Endothelial cell of umbilical vein (primary cell): ENCODE data around the gene OTULINL. TPM values are rescaled to one million over a fixed set of nuclear protein-coding genes. Genes with fewer than 3 reads are reported as not detected.

Experiments
- BruUV-seq: library from RNA; stranded (reverse); fragments of 400-500 nt; replicated peaks from 2 replicates; lab custom pipeline; 2021; lab: Mats Ljungman, UMichigan
- CTCF ChIA-PET: fragments of 300-600, 350-600 bp; sonication (Branson Sonifier 250); formaldehyde crosslinking; loops from one replicate; lab custom pipeline; 2021; ENCODE audit warnings: antibody characterized with exemption, inconsistent platforms; lab: Charles Lee
- POLR2A ChIA-PET: fragments of 300-600, 350-600 bp; sonication (Branson Sonifier 250); formaldehyde crosslinking; loops from one replicate; lab custom pipeline; 2021; ENCODE audit warnings: antibody characterized with exemption, inconsistent platforms; lab: Charles Lee
- DNase-seq: peaks from one replicate; pipeline ENCODE4 v3.0.0-alpha.2; 2011; ENCODE audit warnings: low read depth, low spot score
- FAIRE-seq: peaks from 2 replicates; lab custom pipeline; 2011; peaks lifted over from hg19 to GRCh38; lab: Jason Lieb, UNC
- H2AFZ ChIP-seq: 2 replicates; pipeline ENCODE4 v1.6.0; 2012; ENCODE audit warnings: low read depth, low read length, control low read depth, inconsistent platforms
- H3K27ac ChIP-seq: 2 replicates; pipeline ENCODE4 v1.5.1; 2011; ENCODE audit warnings: low read depth, mild to moderate bottlenecking, control low read depth, low read length, moderate library complexity; ENCODE audit not compliant: insufficient read depth
- H3K27me3 ChIP-seq, 2 experiments: 2 replicates each; pipeline versions ENCODE4 v1.6.0 to v1.6.1; 2011; ENCODE audit warnings: low read length in 2 of 2, mixed read lengths in 1 of 2; ENCODE audit not compliant: control insufficient read depth in 2 of 2, insufficient read depth in 2 of 2
- H3K36me3 ChIP-seq, 2 experiments: 2 replicates in 1 of 2; 3 replicates in 1 of 2; pipeline ENCODE4 v1.5.1; 2011; ENCODE audit warnings: low read length in 2 of 2, mild to moderate bottlenecking in 1 of 2, moderate library complexity in 1 of 2; ENCODE audit not compliant: control insufficient read depth in 2 of 2, insufficient read depth in 2 of 2; ENCODE audit errors: extremely low read depth in 1 of 2
- H3K4me1 ChIP-seq: 3 replicates; pipeline ENCODE4 v1.5.1; 2011; ENCODE audit warnings: mild to moderate bottlenecking, low read length; ENCODE audit not compliant: control insufficient read depth, insufficient read depth; ENCODE audit errors: extremely low read depth
- H3K4me2 ChIP-seq: 2 replicates; pipeline ENCODE4 v1.6.1; 2011; ENCODE audit warnings: low read length, control low read depth, mixed read lengths; ENCODE audit not compliant: insufficient read depth
- H3K4me3 ChIP-seq, 3 experiments: fragments of 200-600 bp in 1 of 3; sonication (generic), shearing (Covaris generic) in 1 of 3; replicated peaks in 1 of 3; 2 replicates each; pipeline ENCODE4 v1.5.1; 2011 to 2016; ENCODE audit warnings: control low read depth in 3 of 3, low read length in 3 of 3, mild to moderate bottlenecking in 2 of 3, inconsistent platforms in 1 of 3, low read depth in 1 of 3, moderate library complexity in 1 of 3; ENCODE audit not compliant: insufficient read depth in 1 of 3
- H3K79me2 ChIP-seq: 2 replicates; pipeline ENCODE4 v1.6.0; 2012; ENCODE audit warnings: low read length, inconsistent platforms; ENCODE audit not compliant: control insufficient read depth, insufficient read depth
- H3K9ac ChIP-seq: replicated peaks from 2 replicates; pipeline ENCODE3; 2011; ENCODE audit warnings: low read length, control low read depth; ENCODE audit not compliant: insufficient read depth; ENCODE audit errors: extremely low read depth
- H3K9me1 ChIP-seq: replicated peaks from 3 replicates; pipeline ENCODE4 v1.6.0; 2011; ENCODE audit warnings: mild to moderate bottlenecking, low read length; ENCODE audit not compliant: control insufficient read depth, insufficient read depth; ENCODE audit errors: extremely low read depth
- H3K9me3 ChIP-seq: replicated peaks from 2 replicates; pipeline ENCODE4 v1.5.1; 2012; ENCODE audit warnings: low read length, inconsistent platforms; ENCODE audit not compliant: control insufficient read depth, insufficient read depth
- H4K20me1 ChIP-seq: replicated peaks from 2 replicates; pipeline ENCODE3; 2011; ENCODE audit warnings: mild to moderate bottlenecking, low read length; ENCODE audit not compliant: control insufficient read depth, insufficient read depth; ENCODE audit errors: extremely low read depth
- CTCF ChIP-seq, 2 donors: IDR thresholded peaks; 1 replicate in 1 of 2; 2 replicates in 1 of 2; pipeline ENCODE4 v1.5.1; 2011; ENCODE audit warnings: low read length in 2 of 2, mild to moderate bottlenecking in 2 of 2, moderate library complexity in 2 of 2, control low read depth in 1 of 2, inconsistent platforms in 1 of 2, low read depth in 1 of 2; ENCODE audit not compliant: insufficient read depth in 1 of 2; ENCODE audit errors: extremely low read depth in 1 of 2
- EZH2 ChIP-seq: IDR thresholded peaks from 2 replicates; pipeline ENCODE4 v1.6.1; 2012; ENCODE audit warnings: borderline replicate concordance, low read depth, mild to moderate bottlenecking, moderate library complexity, low read length, inconsistent platforms; ENCODE audit not compliant: severe bottlenecking
- FOS ChIP-seq: IDR thresholded peaks from 2 replicates; pipeline ENCODE4 v1.6.1; 2011; ENCODE audit warnings: mild to moderate bottlenecking, low read length, moderate library complexity, borderline replicate concordance; ENCODE audit not compliant: insufficient read depth
- GATA2 ChIP-seq: IDR thresholded peaks from 2 replicates; pipeline ENCODE4 v1.7.0; 2011; ENCODE audit warnings: low read depth, mild to moderate bottlenecking, moderate library complexity, mixed read lengths, low read length; ENCODE audit not compliant: insufficient read length, insufficient read depth
- JUN ChIP-seq: IDR thresholded peaks from 2 replicates; pipeline ENCODE4 v1.6.1; 2011; ENCODE audit warnings: borderline replicate concordance, low read depth; ENCODE audit not compliant: insufficient read length, insufficient read depth
- MAX ChIP-seq: IDR thresholded peaks from 2 replicates; pipeline ENCODE4 v1.6.1; 2011; ENCODE audit not compliant: insufficient read depth, insufficient read length
- MYC ChIP-seq: IDR thresholded peaks from one replicate; pipeline ENCODE4 v1.6.1; 2011; ENCODE audit warnings: mild to moderate bottlenecking, low read depth, low read length
- POLR2A ChIP-seq: IDR thresholded peaks from 2 replicates; pipeline ENCODE4 v1.6.1; 2012; ENCODE audit warnings: low read depth, mild to moderate bottlenecking, control low read depth, low read length
- POLR2AphosphoS5 ChIP-seq: IDR thresholded peaks from 2 replicates; pipeline ENCODE4 v1.6.1; 2012; ENCODE audit warnings: low read depth, mild to moderate bottlenecking, control low read depth, low read length, moderate library complexity; ENCODE audit not compliant: insufficient read depth
- dilution Hi-C: fragments of 300-500 bp; cut with MboI; formaldehyde crosslinking; loops from one replicate; pipeline ENCODE4 v1.15.0; 2019; ENCODE audit warnings: low sequenced_read_pairs; ENCODE audit not compliant: extremely low pct_ligation_motif_present
- intact Hi-C: fragments of 100-400 bp; cut with micrococcal nuclease; formaldehyde crosslinking; loops from one replicate; pipeline ENCODE4 v1.10.0; 2022
- polyA plus RNA-seq, 4 experiments: library from polyadenylated mRNA; depleted of rRNA in 3 of 4; stranded (reverse) in 3 of 4; unstranded in 1 of 4; fragments of >200 nt; gene quantifications; 2 replicates each; pipeline versions ENCODE4 v1.2.1 to v1.2.3, GENCODE V29; 2011 to 2012; ENCODE audit warnings: missing spikeins in 1 of 4
- total RNA-seq: library from RNA; stranded (reverse); gene quantifications from 2 replicates; pipeline ENCODE4 v1.2.3, GENCODE V29; 2021

OTULINL gene
- total and polyA plus RNA-seq, 2 donors (not counting 3 experiments of a cell fraction or from before 2014, with no cell fraction given): 0.08 to 0.42 TPM

GRCh38 chr5:14557791-14558415 is 23.7 kb upstream of the OTULINL start:
- ChIA-PET CTCF (interaction anchor here (1.3 kb wide), 1 partner anchor 19 kb away, joined by 3 read pairs; no protein-coding TSS in a partner anchor), POLR2A (no interaction called here)
- dilution Hi-C loops (no loop called here), intact Hi-C loops (no loop called here)
- Histone ChIP-seq H3K79me2 (no peaks in the 10 kb centered on the region), H3K9me1 (no peaks in the 10 kb centered on the region), H3K36me3 (no peaks in the 10 kb centered on the region), H3K27ac (no peak overlapping the region), H3K4me3 (no peak overlapping the region), H3K4me1 (no peaks in the 10 kb centered on the region), H3K4me2 (no peak overlapping the region), H3K27me3 (peaks cover 0 to 1% of the 10 kb centered on the region in 2 experiments), H4K20me1 (no peaks in the 10 kb centered on the region), H3K9me3 (no peaks in the 10 kb centered on the region), H2AFZ (no peak overlapping the region), H3K9ac (no peak overlapping the region)
- DNase-seq (no peak), FAIRE-seq (no peak)
- no TSS peak for BruUV-seq
- TF ChIP-seq CTCF (IDR thresholded peaks at IDR 0.05; ENCODE audit: extremely low read depth in 1 of 2, insufficient read depth in 1 of 2, low read depth in 1 of 2, low read length in 2 of 2) (no peak), JUN (no peak), EZH2 (no peak), MYC (no peak), FOS (no peak), GATA2 (no peak), MAX (no peak), POLR2A (no peak), POLR2AphosphoS5 (no peak)
